NOMO-1 (cell line): Measurements from ENCODE around the gene NUDT22.

Experiments used
- DNase-seq, 2 experiments: peaks; one replicate each; lab custom pipeline; 2025; ENCODE audit not compliant: unreplicated experiment in 2 of 2; lab: John Stamatoyannopoulos, UW

Gene NUDT22

DNA sequence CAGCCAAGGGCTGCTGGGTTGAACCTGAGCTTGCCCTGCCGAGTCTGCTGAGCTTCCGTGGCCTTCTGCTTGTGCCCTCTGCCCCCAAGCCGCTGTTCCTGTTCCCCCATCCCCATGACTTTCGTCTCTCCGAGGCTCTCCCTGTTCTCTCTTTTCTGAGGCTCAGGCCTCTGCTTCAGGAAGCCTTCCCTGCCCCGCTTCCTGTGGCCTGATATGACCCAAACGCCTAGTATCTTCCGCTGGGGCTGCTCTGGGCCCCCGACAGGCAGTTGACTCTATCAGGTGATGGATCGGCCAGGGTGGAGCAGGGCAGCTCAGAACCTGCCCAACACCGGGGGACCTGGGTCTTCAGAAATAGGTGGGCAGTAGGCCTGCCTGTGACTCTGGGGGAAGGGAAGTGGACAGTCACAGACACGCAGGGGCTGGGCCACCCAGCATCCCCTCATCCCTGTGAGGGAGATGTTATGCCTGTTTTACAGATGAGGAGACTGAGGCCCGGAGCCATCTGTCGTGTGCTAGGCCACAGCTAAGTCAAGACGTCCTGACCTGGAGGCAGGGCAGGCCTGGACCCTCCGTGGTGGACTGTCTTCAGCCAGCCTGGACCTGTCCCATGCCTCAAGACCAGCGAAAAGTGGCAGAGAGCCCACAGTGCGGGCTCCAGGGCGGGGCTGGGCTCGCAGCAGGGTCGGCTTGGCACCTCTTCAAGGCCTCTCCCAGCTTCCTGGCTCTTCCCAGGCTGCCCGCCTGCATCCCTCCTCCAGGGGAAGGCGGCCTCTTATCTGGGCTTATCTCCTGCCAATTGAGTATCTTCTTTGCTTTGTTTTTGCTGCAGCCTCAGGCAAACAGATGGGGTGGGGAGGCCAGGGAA is 42.2 kb downstream of the NUDT22 start:
- peak in 1 of 2 experiments; percentile 35 for DNase-seq

DNA sequence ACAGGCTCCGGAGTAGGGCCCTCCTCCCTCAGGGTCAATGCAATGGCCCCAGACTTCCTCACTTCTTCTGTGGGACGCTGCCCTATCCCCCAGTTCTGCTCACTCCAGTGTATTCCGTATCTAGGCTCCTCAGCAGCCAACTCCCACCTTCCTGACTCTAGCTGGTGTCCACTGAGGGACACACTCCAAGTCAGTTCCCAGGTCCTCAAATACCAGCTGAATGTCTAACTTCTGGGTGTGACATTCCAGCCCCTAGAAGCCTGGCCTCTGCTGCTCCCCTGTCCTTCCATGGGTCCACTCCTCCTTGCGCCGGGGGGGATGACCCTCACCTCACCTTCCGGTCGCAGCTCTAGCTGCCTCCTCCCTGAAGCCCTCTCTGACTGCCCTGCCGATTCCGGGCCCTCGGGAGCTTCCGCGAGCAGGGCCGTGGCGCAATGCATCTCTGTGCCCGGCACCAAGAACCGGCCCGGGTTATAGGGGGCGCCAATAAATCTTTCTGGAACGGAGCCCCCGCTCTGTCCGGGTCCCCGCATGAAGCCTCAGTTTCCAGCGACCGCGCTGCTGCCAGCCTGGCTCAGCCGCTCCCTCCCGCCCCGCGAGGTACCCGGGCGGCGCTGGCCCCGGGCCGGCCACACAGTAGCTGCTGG is 42.9 kb downstream of the NUDT22 start:
- peak; percentile 37 to 59 for DNase-seq

DNA sequence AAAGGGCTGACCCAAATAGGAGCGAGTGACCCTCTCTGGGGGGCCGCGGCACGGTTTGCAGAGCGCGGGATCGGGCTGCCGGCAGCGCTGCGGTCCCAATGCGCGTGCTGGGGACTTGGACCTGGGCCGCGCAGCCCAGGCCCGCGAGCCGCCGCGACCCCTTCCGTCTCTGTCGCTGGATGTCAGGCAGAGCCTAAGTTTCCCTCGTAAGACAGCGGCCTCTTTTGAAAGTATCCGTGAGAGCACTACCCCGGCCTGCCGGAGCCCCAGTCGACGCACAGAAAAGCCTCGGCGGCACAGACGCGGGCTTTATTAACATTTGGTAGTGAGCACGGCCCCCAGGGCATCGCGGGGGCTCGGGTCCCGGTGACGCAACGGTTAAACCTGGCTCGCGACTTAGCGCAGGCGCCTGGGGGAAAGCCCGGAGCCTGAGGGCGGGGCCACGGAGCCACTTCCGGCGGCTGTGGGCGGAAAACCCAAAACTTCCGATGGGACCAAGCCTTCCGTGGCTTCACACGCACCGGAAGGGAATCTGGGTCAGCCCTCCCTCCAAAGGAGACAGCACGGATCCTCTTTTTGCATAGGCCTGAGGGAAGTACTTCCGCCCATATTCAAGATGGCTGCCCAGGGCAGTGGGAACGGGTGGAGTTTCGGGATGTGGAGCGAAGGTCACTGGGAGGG is 43.6 kb downstream of the NUDT22 start:
- peak; percentile 98 to 99 for DNase-seq

DNA sequence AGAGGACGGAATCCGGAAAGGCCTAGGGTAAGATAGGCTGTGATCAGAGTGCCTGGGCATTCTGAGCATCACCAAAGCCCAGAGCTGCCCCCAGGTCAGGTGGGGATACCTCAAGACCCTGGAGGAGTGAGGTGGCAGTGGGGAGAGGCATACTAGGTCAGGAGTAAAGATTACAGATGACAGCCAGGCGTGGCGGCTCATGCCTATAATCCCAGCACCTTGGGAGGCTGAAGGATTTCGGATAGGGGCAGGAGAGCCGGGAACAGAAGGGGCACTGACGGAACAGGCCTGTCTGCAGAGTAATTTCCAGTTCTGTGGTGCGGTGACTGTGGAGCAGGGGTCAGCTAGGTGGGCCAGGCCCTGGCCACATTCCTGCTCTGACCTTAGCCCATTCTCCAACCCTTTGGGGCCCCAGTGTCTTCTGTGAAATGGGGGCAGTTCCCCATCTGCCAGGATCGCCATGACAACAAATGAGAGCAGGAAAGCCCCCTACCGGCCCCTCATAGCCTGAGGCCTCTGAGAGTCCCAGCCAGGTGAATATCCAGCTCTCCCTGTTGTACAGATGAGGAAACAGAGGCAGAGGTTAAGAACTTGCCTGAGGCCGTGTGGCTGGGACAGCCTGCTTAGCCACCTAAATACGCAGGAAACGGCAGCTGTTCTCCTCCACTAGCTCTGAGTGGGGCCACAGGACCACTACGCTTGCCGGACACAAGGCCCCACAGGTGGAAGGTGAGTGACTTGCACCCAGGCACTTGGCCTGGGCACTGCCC is 49.1 kb downstream of the NUDT22 start:
- DNase-seq, result no peak

DNA sequence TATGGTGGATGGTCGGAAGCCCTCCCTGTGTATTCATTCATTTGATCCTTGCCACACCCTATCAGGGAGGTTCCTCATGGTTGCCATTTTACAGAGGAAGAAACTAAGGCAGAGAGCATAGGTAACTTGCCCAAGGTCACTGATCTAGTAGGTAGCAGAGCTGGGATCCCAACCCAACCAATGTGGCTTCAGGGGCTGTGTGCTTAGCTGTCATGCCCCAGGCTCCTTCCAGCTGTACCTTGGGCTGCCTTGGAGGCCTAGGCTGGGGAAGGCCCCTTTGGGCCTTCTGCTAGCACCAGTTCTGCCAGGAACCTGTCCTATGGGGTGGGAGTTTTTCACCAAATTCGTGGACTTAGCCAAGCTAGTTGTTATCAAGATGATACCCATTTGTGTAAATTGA is 49.8 kb downstream of the NUDT22 start:
- no peak for DNase-seq

DNA sequence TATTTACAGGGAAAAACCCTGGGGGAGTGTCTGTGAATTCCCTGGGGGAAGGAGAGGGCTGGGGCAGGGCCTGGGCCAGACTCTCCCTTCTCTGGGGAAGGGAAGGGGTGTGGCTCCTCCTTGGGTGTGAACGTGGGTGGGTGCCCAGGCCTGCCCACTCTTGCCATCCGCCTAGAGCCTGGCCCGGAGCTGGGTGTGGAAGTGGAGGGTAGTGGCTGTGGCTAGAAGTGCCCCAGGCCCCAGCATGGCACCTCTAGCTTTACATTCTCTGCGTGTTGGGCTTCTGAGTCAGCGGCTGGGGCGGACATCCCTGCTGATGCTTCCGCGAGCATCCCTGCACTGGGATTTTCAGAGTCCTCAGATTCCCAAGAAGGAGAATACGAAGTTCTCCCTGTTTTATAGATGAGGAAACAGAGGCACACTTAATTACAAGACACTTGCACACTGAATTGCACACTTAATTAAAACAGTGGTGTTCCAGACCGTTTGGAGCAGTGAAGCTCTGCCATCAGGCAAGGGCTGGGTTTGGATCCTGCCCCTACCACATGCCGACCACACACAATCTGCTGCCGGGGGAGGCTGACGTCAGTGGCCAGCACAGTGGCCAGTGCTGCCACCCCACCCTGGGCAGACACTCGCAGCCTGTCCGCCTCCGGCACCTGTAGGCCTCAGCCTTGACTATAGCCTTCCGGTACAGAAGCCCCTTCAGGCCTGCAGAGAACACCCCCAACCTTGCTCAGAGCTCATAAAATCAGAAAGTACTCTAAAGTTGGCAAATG is 50.8 kb downstream of the NUDT22 start:
- DNase-seq, result no peak

DNA sequence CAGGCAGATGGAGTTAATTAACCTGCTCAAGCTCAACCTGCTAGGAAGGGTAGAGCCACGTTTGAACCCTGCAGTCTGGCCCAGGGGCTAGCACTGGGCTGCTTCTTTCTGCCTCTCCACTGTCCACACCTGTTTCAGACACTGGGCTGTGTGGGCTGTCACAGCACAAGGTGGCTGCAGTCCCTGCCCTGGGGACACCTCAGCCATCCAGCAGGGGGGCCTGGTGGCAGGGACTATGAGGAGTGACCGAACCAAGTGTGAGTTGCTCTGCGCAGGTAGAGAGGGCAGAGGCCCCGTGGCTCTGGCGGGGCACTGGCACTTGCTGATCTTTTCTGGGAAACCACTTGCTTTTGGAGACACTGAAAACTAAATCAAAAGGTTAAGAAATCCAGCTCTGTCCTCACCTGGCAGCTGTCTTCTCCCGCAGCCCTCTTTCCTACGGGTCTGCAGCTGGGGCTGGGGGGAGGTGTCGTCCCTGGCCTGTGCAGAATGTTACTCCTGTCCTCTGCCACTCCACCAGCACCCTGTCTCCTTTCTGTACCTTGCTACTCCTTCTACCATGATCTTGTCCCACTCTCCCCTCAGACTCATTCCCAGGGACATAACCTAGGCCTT is 52.6 kb downstream of the NUDT22 start:
- DNase-seq, result no peak
